Measurements from ENCODE around the gene ARMC3. TPM values are rescaled to one million over a fixed set of nuclear protein-coding genes. Genes with fewer than 3 reads are reported as not detected.

The ARMC3 gene
- total and polyA plus RNA-seq, 2 experiments from 2014 or later = 0.24 TPM; not detected in 1

DNA sequence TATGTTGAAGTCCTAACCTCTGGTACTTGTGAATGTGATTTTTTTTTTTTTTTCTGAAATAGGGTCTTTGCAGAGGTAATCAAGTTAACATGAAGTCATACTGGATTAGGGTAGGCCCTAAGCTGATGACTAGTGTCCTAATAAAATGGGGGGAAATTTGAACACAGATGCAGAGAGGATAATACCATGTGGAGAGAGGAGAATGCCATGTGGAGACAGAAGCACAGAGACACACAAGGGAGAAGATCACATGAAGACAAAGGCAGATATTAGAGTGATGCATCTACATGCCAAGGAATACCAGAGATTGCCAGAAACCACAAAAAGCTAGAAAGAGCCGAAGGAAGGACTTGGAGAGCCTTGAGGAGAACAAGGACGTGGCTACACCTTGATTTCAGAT lies 28.5 kb upstream of the ARMC3 start (continued):
- TF ChIP-seq REST (IDR thresholded peaks at IDR 0.05; ENCODE audit: unreplicated experiment) (no peak), EZH2phosphoT487 (IDR thresholded peaks at IDR 0.05; ENCODE audit: unreplicated experiment) (no peak), ZNF114 (CRISPR knock-in tag; IDR thresholded peaks at IDR 0.05) (no peak), NANOG (IDR thresholded peaks at IDR 0.05; ENCODE audit: borderline replicate concordance) (no peak), STAT1 (IDR thresholded peaks at IDR 0.05; ENCODE audit: unreplicated experiment) (no peak), JUNB (IDR thresholded peaks at IDR 0.05; ENCODE audit: unreplicated experiment) (no peak)
- TF ChIP-seq, protein P1, sequence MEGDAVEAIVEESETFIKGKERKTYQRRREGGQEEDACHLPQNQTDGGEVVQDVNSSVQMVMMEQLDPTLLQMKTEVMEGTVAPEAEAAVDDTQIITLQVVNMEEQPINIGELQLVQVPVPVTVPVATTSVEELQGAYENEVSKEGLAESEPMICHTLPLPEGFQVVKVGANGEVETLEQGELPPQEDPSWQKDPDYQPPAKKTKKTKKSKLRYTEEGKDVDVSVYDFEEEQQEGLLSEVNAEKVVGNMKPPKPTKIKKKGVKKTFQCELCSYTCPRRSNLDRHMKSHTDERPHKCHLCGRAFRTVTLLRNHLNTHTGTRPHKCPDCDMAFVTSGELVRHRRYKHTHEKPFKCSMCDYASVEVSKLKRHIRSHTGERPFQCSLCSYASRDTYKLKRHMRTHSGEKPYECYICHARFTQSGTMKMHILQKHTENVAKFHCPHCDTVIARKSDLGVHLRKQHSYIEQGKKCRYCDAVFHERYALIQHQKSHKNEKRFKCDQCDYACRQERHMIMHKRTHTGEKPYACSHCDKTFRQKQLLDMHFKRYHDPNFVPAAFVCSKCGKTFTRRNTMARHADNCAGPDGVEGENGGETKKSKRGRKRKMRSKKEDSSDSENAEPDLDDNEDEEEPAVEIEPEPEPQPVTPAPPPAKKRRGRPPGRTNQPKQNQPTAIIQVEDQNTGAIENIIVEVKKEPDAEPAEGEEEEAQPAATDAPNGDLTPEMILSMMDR (conservative IDR thresholded peaks at IDR 0.05; ENCODE audit: low read depth in 2 of 2) = no peak

- Mint-ChIP-seq H3K9me3 (peaks cover 10% of the 10 kb centered on the region; the same call in 1 of the 3 replicates), H3K27me3 (ENCODE audit: insufficient read depth, low read depth, poor library complexity) (peaks cover 3% of the 10 kb centered on the region)
- TF ChIP-seq ZNF114 (CRISPR knock-in tag; IDR thresholded peaks at IDR 0.05) (no peak), CREB1 (CRISPR knock-in tag; IDR thresholded peaks at IDR 0.05; ENCODE audit: low read depth) (no peak), EZH2 (IDR thresholded peaks at IDR 0.05; ENCODE audit: low read depth, unreplicated experiment) (no peak), NANOG (IDR thresholded peaks at IDR 0.05; ENCODE audit: borderline replicate concordance) (no peak), STAT1 (IDR thresholded peaks at IDR 0.05; ENCODE audit: unreplicated experiment) (no peak), EZH2phosphoT487 (IDR thresholded peaks at IDR 0.05; ENCODE audit: unreplicated experiment) (no peak), JUNB (IDR thresholded peaks at IDR 0.05; ENCODE audit: unreplicated experiment) (no peak), POLR2AphosphoS5 (IDR thresholded peaks at IDR 0.05; ENCODE audit: low read depth) (no peak)
- TF ChIP-seq, protein P1 (conservative IDR thresholded peaks at IDR 0.05; ENCODE audit: low read depth in 2 of 2) = no peak
- TF ChIP-seq, protein P2, sequence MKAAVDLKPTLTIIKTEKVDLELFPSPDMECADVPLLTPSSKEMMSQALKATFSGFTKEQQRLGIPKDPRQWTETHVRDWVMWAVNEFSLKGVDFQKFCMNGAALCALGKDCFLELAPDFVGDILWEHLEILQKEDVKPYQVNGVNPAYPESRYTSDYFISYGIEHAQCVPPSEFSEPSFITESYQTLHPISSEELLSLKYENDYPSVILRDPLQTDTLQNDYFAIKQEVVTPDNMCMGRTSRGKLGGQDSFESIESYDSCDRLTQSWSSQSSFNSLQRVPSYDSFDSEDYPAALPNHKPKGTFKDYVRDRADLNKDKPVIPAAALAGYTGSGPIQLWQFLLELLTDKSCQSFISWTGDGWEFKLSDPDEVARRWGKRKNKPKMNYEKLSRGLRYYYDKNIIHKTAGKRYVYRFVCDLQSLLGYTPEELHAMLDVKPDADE (IDR thresholded peaks at IDR 0.05) = no peak
Measured at GRCh38 chr10:22899775-22900174, 28.1 kb upstream of the ARMC3 start.

More at GRCh38 chr10:22899775-22900174, 28.1 kb upstream of the ARMC3 start:
- H4K20me1 ChIP-seq (replicated peaks; ENCODE audit: insufficient read depth) = no peaks in the 10 kb centered on the region
- H3K27ac Mint-ChIP-seq = no peak overlapping the region
- H3K27me3 ChIP-seq (ENCODE audit: insufficient read depth) = no peaks in the 10 kb centered on the region
- H3K79me2 ChIP-seq (replicated peaks; ENCODE audit: insufficient read depth) = no peaks in the 10 kb centered on the region
- no peaks in the 10 kb centered on the region for H3F3A ChIP-seq (replicated peaks; ENCODE audit: low read depth)
- no peaks in the 10 kb centered on the region for H3K4me1 ChIP-seq (ENCODE audit: insufficient read depth)
- no peak overlapping the region for H3K4me3 ChIP-seq
- 0 out of 2 replicates have a peak, but pooled peaks cover 5% of the 10 kb centered on the region for H3K36me3 ChIP-seq (ENCODE audit: insufficient read depth)
- no peak overlapping the region for H2AFZ ChIP-seq
- H3K36me3 Mint-ChIP-seq (ENCODE audit: low read depth) = no peaks in the 10 kb centered on the region
- no peak overlapping the region for H3K4me2 ChIP-seq
- DNase-seq (ENCODE audit: low spot score) (no peak), ATAC-seq (no peak)
- H3K4me3 Mint-ChIP-seq = no peak overlapping the region
- no peak overlapping the region for H3K27ac ChIP-seq (ENCODE audit: low read depth)
- H3K4me1 Mint-ChIP-seq = no peaks in the 10 kb centered on the region; the same call in 2 of the 3 replicates
- no peaks in the 10 kb centered on the region for H3K9me2 ChIP-seq (ENCODE audit: insufficient read depth)

Measured in GM23338 (cell line).